ENCODE data around the gene ICE1.
"Not testable (repeated sequence)": the region's sequence is repeated elsewhere in the genome, so short reads cannot be mapped to it uniquely, and the experiment has no call there.

ICE1 gene

GRCh38 chr5:5407924-5408323 is 14.6 kb upstream of the ICE1 start:
- no peak overlapping the region for H2BK12ac ChIP-seq (ENCODE audit: low read length)
- H3K27ac ChIP-seq (ENCODE audit: low read depth, low read length), result no peak overlapping the region
- no peaks in the 10 kb centered on the region for H3K36me3 ChIP-seq (ENCODE audit: control insufficient read depth in 1 of 2, insufficient read depth in 2 of 2, low read length in 2 of 2)
- H3K23ac ChIP-seq (ENCODE audit: low read length), result no peak overlapping the region
- no peaks in the 10 kb centered on the region for H3K4me1 ChIP-seq (ENCODE audit: control insufficient read depth in 1 of 2, insufficient read depth in 2 of 2, low read length in 2 of 2)
- no peak overlapping the region for H2AK5ac ChIP-seq (ENCODE audit: low read length)
- H3K27me3 ChIP-seq (ENCODE audit: insufficient read depth, low read length), result no peaks in the 10 kb centered on the region
- no peak overlapping the region for H4K12ac ChIP-seq (ENCODE audit: low read depth, low read length)
- no peak overlapping the region for H2BK5ac ChIP-seq (ENCODE audit: low read depth, low read length, poor library complexity)
- WGBS (ENCODE audit: extremely low coverage, insufficient coverage, insufficient read length), result no CpG with 5 or more reads among the region's 5 CpGs
- H2AFZ ChIP-seq (ENCODE audit: insufficient read depth, low read length, poor library complexity), result no peak overlapping the region
- H3K14ac ChIP-seq (ENCODE audit: low read length), result no peak overlapping the region
- no peak overlapping the region for H3K9ac ChIP-seq (ENCODE audit: low read length)
- H3K79me2 ChIP-seq (ENCODE audit: control insufficient read depth, insufficient read depth, low read length, poor library complexity), result no peaks in the 10 kb centered on the region
- H3K9me3 ChIP-seq (ENCODE audit: insufficient read depth, low read depth, low read length), result peaks cover 7% of the 10 kb centered on the region
- no peak overlapping the region for H4K91ac ChIP-seq (ENCODE audit: low read depth, low read length)
- no peak overlapping the region for H3K18ac ChIP-seq (ENCODE audit: low read length)
- no peak for DNase-seq
- H4K8ac ChIP-seq (ENCODE audit: low read depth, low read length), result no peak overlapping the region
- no peak overlapping the region for H3K4me2 ChIP-seq (ENCODE audit: low read length)
- no peak overlapping the region for H2BK120ac ChIP-seq (ENCODE audit: insufficient read depth, low read length, poor library complexity)
- no peaks in the 10 kb centered on the region for H3K79me1 ChIP-seq (ENCODE audit: low read length)
- H3K4ac ChIP-seq (ENCODE audit: low read depth, low read length), result no peak overlapping the region
- H3K4me3 ChIP-seq (ENCODE audit: low read depth, low read length), result no peak overlapping the region

DNA sequence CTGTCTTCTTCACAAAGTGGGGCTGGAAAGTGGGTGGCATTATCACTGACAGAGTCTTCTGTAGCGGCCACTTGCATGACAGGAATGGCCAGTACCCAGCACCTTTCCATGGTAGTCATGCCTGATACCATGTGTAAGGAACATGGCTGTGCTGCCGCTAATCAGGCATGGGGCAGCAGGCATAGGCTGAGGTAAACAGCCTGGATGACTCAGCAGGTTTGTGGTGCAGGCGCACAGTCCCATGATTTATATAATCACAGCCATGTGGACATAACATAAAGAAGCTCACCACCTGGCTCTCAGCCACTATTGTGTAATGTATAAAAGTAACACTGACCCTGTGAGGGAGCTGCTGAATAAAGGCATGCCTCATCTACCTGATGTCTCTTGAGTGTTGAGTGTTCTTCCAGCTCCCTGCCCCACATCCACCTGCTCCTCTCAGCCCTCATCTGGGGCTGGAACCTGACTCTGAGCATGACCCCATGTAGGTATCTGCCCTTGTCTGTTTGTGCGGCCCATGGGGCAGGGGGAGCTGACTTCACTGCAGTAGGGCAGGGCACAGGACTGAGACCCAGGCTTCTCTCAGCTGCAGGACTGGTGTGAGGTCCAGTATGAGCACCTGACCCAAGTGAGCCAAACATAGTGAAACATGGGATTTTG is 13.2 kb upstream of the ICE1 start:
- peaks cover 7% of the 10 kb centered on the region for H3K9me3 ChIP-seq (ENCODE audit: insufficient read depth, low read depth, low read length)
- no peak overlapping the region for H2BK12ac ChIP-seq (ENCODE audit: low read length)
- H4K12ac ChIP-seq (ENCODE audit: low read depth, low read length), result no peak overlapping the region
- H3K23ac ChIP-seq (ENCODE audit: low read length), result no peak overlapping the region
- H3K4ac ChIP-seq (ENCODE audit: low read depth, low read length), result no peak overlapping the region
- peak overlapping the region; percentile 20 for H3K4me3 ChIP-seq (ENCODE audit: low read depth, low read length)
- H3K36me3 ChIP-seq (ENCODE audit: control insufficient read depth in 1 of 2, insufficient read depth in 2 of 2, low read length in 2 of 2), result no peaks in the 10 kb centered on the region
- no peak overlapping the region for H4K8ac ChIP-seq (ENCODE audit: low read depth, low read length)
- no peak overlapping the region for H2BK5ac ChIP-seq (ENCODE audit: low read depth, low read length, poor library complexity)
- no peaks in the 10 kb centered on the region for H3K4me1 ChIP-seq (ENCODE audit: control insufficient read depth in 1 of 2, insufficient read depth in 2 of 2, low read length in 2 of 2)
- no CpG with 5 or more reads among the region's 4 CpGs for WGBS (ENCODE audit: extremely low coverage, insufficient coverage, insufficient read length)
- H4K91ac ChIP-seq (ENCODE audit: low read depth, low read length), result no peak overlapping the region
- H3K27me3 ChIP-seq (ENCODE audit: insufficient read depth, low read length), result no peaks in the 10 kb centered on the region
- no peak overlapping the region for H3K9ac ChIP-seq (ENCODE audit: low read length)
- no peak overlapping the region for H2BK120ac ChIP-seq (ENCODE audit: insufficient read depth, low read length, poor library complexity)
- no peak overlapping the region for H3K14ac ChIP-seq (ENCODE audit: low read length)
- no peak overlapping the region for H3K18ac ChIP-seq (ENCODE audit: low read length)
- H3K79me2 ChIP-seq (ENCODE audit: control insufficient read depth, insufficient read depth, low read length, poor library complexity), result no peaks in the 10 kb centered on the region
- no peak for DNase-seq
- H3K4me2 ChIP-seq (ENCODE audit: low read length), result no peak overlapping the region
- no peak overlapping the region for H3K27ac ChIP-seq (ENCODE audit: low read depth, low read length)
- no peak overlapping the region for H2AFZ ChIP-seq (ENCODE audit: insufficient read depth, low read length, poor library complexity)
- H2AK5ac ChIP-seq (ENCODE audit: low read length), result no peak overlapping the region
- H3K79me1 ChIP-seq (ENCODE audit: low read length), result no peaks in the 10 kb centered on the region

- DNase-seq; H4K91ac ChIP-seq (ENCODE audit: low read depth, low read length); H2BK5ac ChIP-seq (ENCODE audit: low read depth, low read length, poor library complexity); H3K36me3 ChIP-seq (ENCODE audit: control insufficient read depth in 1 of 2, insufficient read depth in 2 of 2, low read length in 2 of 2); H4K12ac ChIP-seq (ENCODE audit: low read depth, low read length); H2BK120ac ChIP-seq (ENCODE audit: insufficient read depth, low read length, poor library complexity); H3K4ac ChIP-seq (ENCODE audit: low read depth, low read length); H4K8ac ChIP-seq (ENCODE audit: low read depth, low read length); H2AK5ac ChIP-seq (ENCODE audit: low read length); H3K18ac ChIP-seq (ENCODE audit: low read length); H3K14ac ChIP-seq (ENCODE audit: low read length); H3K9ac ChIP-seq (ENCODE audit: low read length); H3K79me1 ChIP-seq (ENCODE audit: low read length); H2AFZ ChIP-seq (ENCODE audit: insufficient read depth, low read length, poor library complexity); H3K4me1 ChIP-seq (ENCODE audit: control insufficient read depth in 1 of 2, insufficient read depth in 2 of 2, low read length in 2 of 2); H3K79me2 ChIP-seq (ENCODE audit: control insufficient read depth, insufficient read depth, low read length, poor library complexity); H2BK12ac ChIP-seq (ENCODE audit: low read length); H3K4me2 ChIP-seq (ENCODE audit: low read length); H3K27ac ChIP-seq (ENCODE audit: low read depth, low read length); H3K27me3 ChIP-seq (ENCODE audit: insufficient read depth, low read length); H3K9me3 ChIP-seq (ENCODE audit: insufficient read depth, low read depth, low read length); H3K23ac ChIP-seq (ENCODE audit: low read length); H3K4me3 ChIP-seq (ENCODE audit: low read depth, low read length): not testable (repeated sequence)
- WGBS (ENCODE audit: extremely low coverage, insufficient coverage, insufficient read length), result no CpG with 5 or more reads among the region's 5 CpGs
These were observed 8.6 kb upstream of the ICE1 start for GRCh38 chr5:5413856-5414255.

DNA sequence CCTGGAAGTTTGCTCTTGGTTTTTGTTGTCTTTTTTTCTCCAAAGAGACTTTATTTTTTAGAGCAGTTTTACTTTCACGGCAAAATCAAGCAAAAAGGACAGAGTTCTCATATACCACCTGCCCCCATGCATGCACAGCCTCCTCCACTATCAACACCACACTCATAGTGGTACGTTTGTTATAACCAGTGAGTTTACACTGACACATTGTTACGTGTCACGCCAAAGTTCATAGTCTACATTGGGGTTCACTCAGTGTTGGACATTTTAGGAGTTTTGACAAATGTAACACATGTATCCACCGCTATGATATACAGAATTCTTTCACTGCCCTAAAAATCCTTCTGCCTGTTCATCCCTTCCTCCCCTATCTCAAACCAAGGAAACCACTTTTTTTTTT is 7.5 kb upstream of the ICE1 start:
- Histone ChIP-seq H3K79me2 (ENCODE audit: control insufficient read depth, insufficient read depth, low read length, poor library complexity) (no peaks in the 10 kb centered on the region), H3K14ac (ENCODE audit: low read length) (no peak overlapping the region), H3K4ac (ENCODE audit: low read depth, low read length) (no peak overlapping the region), H4K12ac (ENCODE audit: low read depth, low read length) (no peak overlapping the region), H3K27ac (ENCODE audit: low read depth, low read length) (no peak overlapping the region), H4K8ac (ENCODE audit: low read depth, low read length) (no peak overlapping the region), H3K18ac (ENCODE audit: low read length) (no peak overlapping the region), H2BK5ac (ENCODE audit: low read depth, low read length, poor library complexity) (no peak overlapping the region), H3K79me1 (ENCODE audit: low read length) (no peaks in the 10 kb centered on the region), H2AK5ac (ENCODE audit: low read length) (no peak overlapping the region), H3K4me1 (ENCODE audit: control insufficient read depth in 1 of 2, insufficient read depth in 2 of 2, low read length in 2 of 2) (peaks cover 0 to 4% of the 10 kb centered on the region in 2 experiments), H3K27me3 (ENCODE audit: insufficient read depth, low read length) (no peaks in the 10 kb centered on the region), H2BK12ac (ENCODE audit: low read length) (no peak overlapping the region), H3K4me2 (ENCODE audit: low read length) (no peak overlapping the region), H3K23ac (ENCODE audit: low read length) (no peak overlapping the region), H3K4me3 (ENCODE audit: low read depth, low read length) (no peak overlapping the region), H3K36me3 (ENCODE audit: control insufficient read depth in 1 of 2, insufficient read depth in 2 of 2, low read length in 2 of 2) (no peaks in the 10 kb centered on the region), H3K9me3 (ENCODE audit: insufficient read depth, low read depth, low read length) (no peaks in the 10 kb centered on the region), H4K91ac (ENCODE audit: low read depth, low read length) (no peak overlapping the region), H3K9ac (ENCODE audit: low read length) (no peak overlapping the region), H2AFZ (ENCODE audit: insufficient read depth, low read length, poor library complexity) (no peak overlapping the region), H2BK120ac (ENCODE audit: insufficient read depth, low read length, poor library complexity) (no peak overlapping the region)
- WGBS (ENCODE audit: extremely low coverage, insufficient coverage, insufficient read length), result no CpG with 5 or more reads among the region's 5 CpGs
- DNase-seq, result no peak
